HEK293 (cell line): Measurements from ENCODE around the gene ROCK1.

Experiments
- CTCF ChIA-PET: fragments of 350-600 bp; formaldehyde crosslinking; extraction: SDS; loops from one replicate; lab custom pipeline; 2021; ENCODE audit warnings: antibody characterized with exemption; lab: Yijun Ruan, JAX
- POLR2A ChIA-PET: fragments of 300-600 bp; formaldehyde crosslinking; extraction: SDS; loops from one replicate; lab custom pipeline; 2020; ENCODE audit warnings: antibody characterized with exemption, inconsistent platforms; lab: Yijun Ruan, JAX
- H3K27ac ChIP-seq: fragments of 200-500 bp; sonication (Bioruptor generic); 2 replicates; pipeline ENCODE4 v1.5.1; 2014; ENCODE audit warnings: low read depth, low read length, control low read depth, inconsistent platforms; ENCODE audit errors: extremely low read depth
- H3K36me3 ChIP-seq, 2 experiments: fragments of 200-500 bp in 1 of 2; sonication (Bioruptor generic) in 1 of 2; 1 replicate in 1 of 2; 2 replicates in 1 of 2; pipeline ENCODE4 v1.5.1; 2014 to 2017; ENCODE audit warnings: inconsistent platforms in 2 of 2, low read length in 2 of 2; ENCODE audit not compliant: control insufficient read depth in 2 of 2, insufficient read depth in 1 of 2
- H3K4me1 ChIP-seq: fragments of 200-500 bp; sonication (Bioruptor generic); 2 replicates; pipeline ENCODE4 v1.5.1; 2014; ENCODE audit warnings: mild to moderate bottlenecking, low read length, inconsistent platforms; ENCODE audit not compliant: control insufficient read depth, insufficient read depth
- H3K4me3 ChIP-seq: 2 replicates; pipeline ENCODE4 v1.5.1; 2011; ENCODE audit warnings: low read depth, mild to moderate bottlenecking, control low read depth, low read length, moderate library complexity
- H3K9me3 ChIP-seq: fragments of 200-500 bp; sonication (Bioruptor generic); 2 replicates; pipeline ENCODE4 v1.5.1; 2014; ENCODE audit warnings: low read depth, low read length, inconsistent platforms; ENCODE audit not compliant: control insufficient read depth, insufficient read depth
- ELK4 ChIP-seq: IDR thresholded peaks from 2 replicates; pipeline ENCODE4 v1.6.1; 2011; ENCODE audit warnings: mild to moderate bottlenecking, low read depth, low read length, borderline replicate concordance
- IKZF3 ChIP-seq: fragments of 450-650 bp; IDR thresholded peaks from 2 replicates; pipeline ENCODE4 v1.5.0; 2018; ENCODE audit warnings: missing biosample characterization, mild to moderate bottlenecking, missing genetic modification characterization, moderate library complexity
- KLF8 ChIP-seq: fragments of 450-650 bp; formaldehyde crosslinking; IDR thresholded peaks from 2 replicates; pipeline ENCODE4 v1.5.1; 2016; ENCODE audit warnings: missing biosample characterization, missing genetic modification characterization
- OVOL3 ChIP-seq: fragments of 450-650 bp; formaldehyde crosslinking; IDR thresholded peaks from 2 replicates; pipeline ENCODE4 v1.5.1; 2016; ENCODE audit warnings: missing biosample characterization, missing genetic modification characterization
- PRDM10 ChIP-seq: fragments of 450-650 bp; formaldehyde crosslinking; IDR thresholded peaks from 2 replicates; pipeline ENCODE4 v1.5.1; 2016; ENCODE audit warnings: missing biosample characterization, missing genetic modification characterization
- RBAK ChIP-seq: fragments of 450-650 bp; formaldehyde crosslinking; IDR thresholded peaks from 2 replicates; pipeline ENCODE4 v1.5.1; 2016; ENCODE audit warnings: missing biosample characterization, missing genetic modification characterization
- REST ChIP-seq: fragments of 450-650 bp; formaldehyde crosslinking; IDR thresholded peaks from 2 replicates; pipeline ENCODE4 v1.5.1; 2016; ENCODE audit warnings: missing biosample characterization, missing genetic modification characterization
- TCF7L2 ChIP-seq: IDR thresholded peaks from 2 replicates; pipeline ENCODE4 v1.6.1; 2011; ENCODE audit warnings: low read depth, mild to moderate bottlenecking, inconsistent platforms, low read length, moderate library complexity, borderline replicate concordance
- ZBTB17 ChIP-seq: fragments of 450-650 bp; formaldehyde crosslinking; IDR thresholded peaks from 2 replicates; pipeline ENCODE4 v1.5.1; 2016; ENCODE audit warnings: missing biosample characterization, missing genetic modification characterization
- ZNF16 ChIP-seq: fragments of 450-650 bp; formaldehyde crosslinking; IDR thresholded peaks from 2 replicates; pipeline ENCODE4 v1.5.1; 2016; ENCODE audit warnings: low read depth, missing biosample characterization, missing genetic modification characterization
- ZNF169 ChIP-seq: fragments of 450-650 bp; formaldehyde crosslinking; IDR thresholded peaks from 2 replicates; pipeline ENCODE4 v1.5.1; 2016; ENCODE audit warnings: missing biosample characterization, missing genetic modification characterization
- ZNF18 ChIP-seq: fragments of 450-650 bp; formaldehyde crosslinking; IDR thresholded peaks from 2 replicates; pipeline ENCODE4 v1.5.1; 2016; ENCODE audit warnings: missing biosample characterization, missing genetic modification characterization
- ZNF391 ChIP-seq: fragments of 450-650 bp; formaldehyde crosslinking; IDR thresholded peaks from 2 replicates; pipeline ENCODE4 v1.5.1; 2016; ENCODE audit warnings: low read depth, missing biosample characterization, missing genetic modification characterization, borderline replicate concordance
- ZNF514 ChIP-seq: fragments of 450-650 bp; formaldehyde crosslinking; IDR thresholded peaks from 2 replicates; pipeline ENCODE4 v1.5.1; 2016; ENCODE audit warnings: missing biosample characterization, missing genetic modification characterization
- ZNF555 ChIP-seq: fragments of 450-650 bp; formaldehyde crosslinking; conservative IDR thresholded peaks from 2 replicates; pipeline ENCODE4 v1.5.1; 2017; ENCODE audit warnings: missing biosample characterization, mild to moderate bottlenecking, missing genetic modification characterization, inconsistent platforms
- ZNF558 ChIP-seq: fragments of 450-650 bp; formaldehyde crosslinking; IDR thresholded peaks from 2 replicates; pipeline ENCODE4 v1.5.1; 2016; ENCODE audit warnings: missing biosample characterization, missing genetic modification characterization
- ZNF596 ChIP-seq: fragments of 450-650 bp; IDR thresholded peaks from 2 replicates; pipeline ENCODE4 v1.5.0; 2018; ENCODE audit warnings: missing biosample characterization, mild to moderate bottlenecking, missing genetic modification characterization, moderate library complexity
- ZNF623 ChIP-seq: fragments of 450-650 bp; formaldehyde crosslinking; IDR thresholded peaks from 2 replicates; pipeline ENCODE4 v1.5.1; 2016; ENCODE audit warnings: missing biosample characterization, missing genetic modification characterization
- ZSCAN18 ChIP-seq: fragments of 450-650 bp; formaldehyde crosslinking; IDR thresholded peaks from 2 replicates; pipeline ENCODE4 v1.5.1; 2016; ENCODE audit warnings: missing biosample characterization, missing genetic modification characterization

The ROCK1 gene

GRCh38 chr18:21000667-21001066 is 110.9 kb downstream of the ROCK1 start:
- POLR2A ChIA-PET: no interaction called here
- CTCF ChIA-PET: interaction anchor here (1.6 kb wide), 1 partner anchor 179 kb away, joined by 4 read pairs; no protein-coding TSS in a partner anchor
- no peak for TF ChIP-seq ZSCAN18 (tag by site-specific recombination)

GRCh38 chr18:20997371-20997770 is 114.2 kb downstream of the ROCK1 start:
- H3K9me3 ChIP-seq: no peaks in the 10 kb centered on the region
- no peak overlapping the region for H3K27ac ChIP-seq
- no peak overlapping the region for H3K4me3 ChIP-seq
- H3K36me3 ChIP-seq: peaks cover 4 to 7% of the 10 kb centered on the region in 2 experiments; a peak in 2 of 3 replicates
- no peaks in the 10 kb centered on the region for H3K4me1 ChIP-seq
- POLR2A ChIA-PET: no interaction called here
- no peak for TF ChIP-seq ZBTB17
- peak; percentile 74 for TF ChIP-seq REST (tag by site-specific recombination)
- TF ChIP-seq ZNF16: no peak
- TF ChIP-seq, all 188 proteins: peak for 1
- CTCF ChIA-PET: no interaction called here

More at GRCh38 chr18:21000667-21001066, 110.9 kb downstream of the ROCK1 start:
- Histone ChIP-seq H3K4me1 (no peaks in the 10 kb centered on the region), H3K4me3 (no peak overlapping the region), H3K27ac (no peak overlapping the region), H3K9me3 (no peaks in the 10 kb centered on the region), H3K36me3 (peaks cover 10 to 20% of the 10 kb centered on the region in 2 experiments; a peak in 2 of 3 replicates)

GRCh38 chr18:20996418-20996817 is 115.2 kb downstream of the ROCK1 start:
- no peak overlapping the region for H3K4me3 ChIP-seq
- TF ChIP-seq PRDM10 (tag by site-specific recombination): no peak
- TF ChIP-seq ELK4: no peak
- no peak for TF ChIP-seq KLF8 (tag by site-specific recombination)
- TF ChIP-seq TCF7L2: no peak
- no peak for TF ChIP-seq OVOL3 (tag by site-specific recombination)
- TF ChIP-seq ZNF169 (tag by site-specific recombination): no peak
- TF ChIP-seq IKZF3 (tag by site-specific recombination): no peak
- TF ChIP-seq ZNF18 (tag by site-specific recombination): no peak
- TF ChIP-seq ZNF555 (tag by site-specific recombination): no peak
- TF ChIP-seq ZNF558 (tag by site-specific recombination): no peak
- no peak for TF ChIP-seq RBAK (tag by site-specific recombination)
- no peak for TF ChIP-seq ZNF623 (tag by site-specific recombination)
- TF ChIP-seq ZNF514 (tag by site-specific recombination): no peak
- TF ChIP-seq ZNF391: no peak
- TF ChIP-seq ZNF596 (tag by site-specific recombination): no peak
- TF ChIP-seq, all 188 proteins: peak for 0
- ChIA-PET POLR2A (no interaction called here), CTCF (interaction anchor here (0.7 kb wide), 1 partner anchor 11 kb away, joined by 4 read pairs; no protein-coding TSS in a partner anchor)
- H3K9me3 ChIP-seq: no peaks in the 10 kb centered on the region
- H3K27ac ChIP-seq: no peak overlapping the region
- H3K36me3 ChIP-seq: peaks cover 4 to 7% of the 10 kb centered on the region in 2 experiments; a peak in 2 of 3 replicates
- H3K4me1 ChIP-seq: no peaks in the 10 kb centered on the region
